HG03280 (cell line): ENCODE results near the gene HOOK1.
"Not testable (repeated sequence)": the region's sequence is repeated elsewhere in the genome, so short reads cannot be mapped to it uniquely, and the experiment has no call there.

Source experiments
- ATAC-seq: cut with Tn5 transposase; IDR thresholded peaks from one replicate; pipeline ENCODE4 v1.9.1; 2021; ENCODE audit warnings: mild to moderate bottlenecking, moderate library complexity; ENCODE audit not compliant: unreplicated experiment

HOOK1 gene

DNA sequence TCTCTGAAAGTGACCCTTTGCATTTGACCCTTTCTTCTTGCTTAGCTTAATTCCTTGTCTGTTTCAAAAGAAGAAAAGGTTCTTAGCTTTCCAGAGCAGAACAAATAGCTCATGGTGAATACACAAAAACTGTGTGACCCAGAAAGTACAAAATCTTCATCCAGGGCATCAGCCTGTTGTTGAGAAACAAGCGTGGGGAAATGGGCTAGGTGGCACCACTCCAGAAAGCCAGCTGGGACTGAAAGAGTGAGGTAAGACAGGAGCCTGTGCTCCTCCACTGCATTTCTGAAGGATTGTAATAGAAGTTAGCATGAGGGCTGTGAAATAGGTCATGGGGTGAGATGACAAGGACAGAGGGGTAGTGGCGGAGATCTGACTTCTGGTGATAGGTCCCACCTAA is 66.0 kb downstream of the HOOK1 start:
- ATAC-seq, result no peak

DNA sequence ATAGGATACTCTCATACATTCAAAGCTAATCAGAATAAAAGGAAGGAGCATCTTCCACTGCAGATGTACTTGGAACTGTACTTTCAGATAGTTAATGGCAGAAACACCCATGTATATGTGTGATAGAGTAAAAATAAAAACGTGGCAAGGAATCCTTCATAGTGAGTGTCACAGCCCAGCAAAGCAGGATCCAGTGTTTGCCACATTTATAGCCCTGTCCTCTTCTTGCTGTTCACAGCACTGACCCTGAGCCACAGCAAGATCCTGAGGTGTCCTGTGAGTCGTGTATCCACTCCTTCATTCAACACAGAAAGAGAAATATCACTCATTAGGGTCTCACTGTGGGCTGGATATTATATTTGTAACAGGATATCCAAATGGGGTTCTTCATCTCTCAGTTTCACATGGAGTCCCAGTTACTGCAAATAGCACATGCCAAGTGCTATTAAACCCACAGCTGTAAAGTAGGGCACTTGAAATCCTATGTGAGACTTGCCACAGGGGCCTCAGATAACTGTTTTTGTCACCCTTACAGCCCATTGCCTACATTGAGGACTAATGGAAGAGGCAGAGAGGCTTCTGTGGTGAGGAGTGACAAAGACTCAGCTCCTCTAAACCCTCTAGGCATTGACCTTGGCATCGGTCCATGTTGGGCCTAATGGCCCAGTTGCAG is 70.5 kb downstream of the HOOK1 start:
- ATAC-seq, result no peak

DNA sequence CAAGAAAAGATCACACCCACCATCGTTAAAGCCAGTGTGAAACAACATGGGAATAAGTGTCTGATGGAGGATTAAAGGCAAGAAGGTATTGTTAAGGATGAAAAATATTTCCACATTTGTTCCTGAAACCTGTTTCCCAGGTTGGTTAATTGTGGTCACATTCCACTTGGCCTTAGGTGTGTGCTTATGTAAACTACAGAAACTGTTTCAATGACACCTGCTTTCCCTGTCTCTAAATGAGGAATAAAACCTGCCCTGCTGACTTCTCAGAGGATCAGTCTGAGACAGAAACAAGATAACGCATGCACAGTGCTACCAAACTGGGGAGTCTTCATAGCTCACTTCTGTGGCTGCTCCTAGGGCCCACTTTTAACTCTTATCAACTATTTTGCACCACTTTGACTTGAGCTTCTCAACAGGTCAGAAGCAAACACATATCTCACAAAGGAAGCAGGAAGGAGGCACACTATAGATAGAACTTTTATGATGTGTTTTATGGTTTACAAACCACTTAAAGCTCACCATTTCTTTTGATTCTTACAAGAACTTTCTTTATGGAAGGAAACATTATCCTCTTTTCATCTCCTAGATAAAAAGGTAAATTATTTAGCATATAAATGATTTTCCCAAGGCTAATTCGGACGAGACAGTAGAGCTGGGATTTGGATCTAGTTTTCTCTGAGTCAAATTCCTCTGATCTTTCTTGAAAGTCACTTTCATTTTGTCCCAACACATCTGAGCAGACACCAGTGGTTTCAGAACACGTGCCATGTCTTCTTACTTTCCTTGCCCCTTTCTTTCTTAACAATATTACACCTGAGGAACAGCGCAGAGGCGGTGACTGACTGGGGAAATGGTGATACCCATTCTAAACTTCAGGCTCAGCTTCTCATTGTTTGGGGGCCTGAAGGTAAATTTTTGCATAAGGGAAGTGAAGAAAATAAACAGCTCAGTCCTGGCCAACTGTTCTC is 78.4 kb downstream of the HOOK1 start:
- no peak for ATAC-seq

DNA sequence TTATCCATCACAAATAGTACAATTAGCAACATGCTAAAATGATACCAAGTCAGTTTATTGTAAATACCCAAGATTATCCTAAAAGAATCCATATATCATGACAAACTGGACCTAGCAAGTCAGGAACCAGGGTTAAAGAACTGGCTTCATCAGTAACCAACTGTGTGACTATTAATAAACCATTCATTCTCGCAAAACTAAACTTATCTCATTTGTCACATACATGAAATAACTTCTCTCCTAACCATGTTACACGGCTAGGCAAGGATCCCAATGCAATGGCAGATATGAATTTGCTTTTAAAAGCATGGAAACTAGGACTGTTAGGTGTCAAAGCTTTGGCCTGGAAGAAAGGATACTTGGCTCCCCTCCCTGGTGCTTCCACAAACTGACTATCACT is 82.4 kb downstream of the HOOK1 start:
- no peak for ATAC-seq

DNA sequence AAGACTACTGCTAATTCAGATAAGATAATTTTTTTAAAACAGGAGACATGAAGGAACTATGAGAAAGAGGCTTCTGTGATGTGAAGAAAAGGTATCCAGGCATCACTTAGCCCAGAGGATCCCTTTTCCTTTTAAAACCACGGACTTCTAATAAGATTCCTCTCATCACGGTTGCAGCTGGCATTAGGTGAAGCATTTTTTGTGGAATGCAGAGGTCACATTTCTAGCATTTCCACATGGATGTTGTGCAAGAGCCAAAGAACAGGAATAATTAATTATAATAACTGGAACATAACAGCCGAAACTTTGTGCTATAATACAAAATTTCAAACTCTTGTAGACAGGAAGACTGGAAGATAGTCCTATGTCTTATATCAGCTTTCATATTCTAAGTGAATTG is 84.2 kb downstream of the HOOK1 start:
- no peak for ATAC-seq

DNA sequence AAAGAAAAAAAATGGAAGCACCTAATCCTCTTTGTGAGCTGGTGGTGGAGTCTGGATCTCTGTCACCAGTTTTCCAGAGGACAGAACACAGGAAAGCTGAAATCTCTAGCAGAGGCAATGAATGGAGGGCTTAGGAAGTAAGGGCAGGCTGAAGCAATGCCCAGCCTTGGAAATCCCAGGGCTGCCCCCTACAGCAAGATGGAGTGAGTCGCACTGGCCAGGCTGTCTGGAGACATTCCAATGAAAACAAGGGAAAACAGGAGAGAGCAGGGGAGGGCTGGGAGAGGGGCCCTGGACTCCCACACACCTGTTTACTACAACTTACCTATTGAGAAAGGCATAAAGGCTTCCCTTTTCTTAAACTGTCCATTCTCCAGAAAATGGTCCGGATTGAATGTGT is 85.9 kb downstream of the HOOK1 start:
- ATAC-seq, result no peak

DNA sequence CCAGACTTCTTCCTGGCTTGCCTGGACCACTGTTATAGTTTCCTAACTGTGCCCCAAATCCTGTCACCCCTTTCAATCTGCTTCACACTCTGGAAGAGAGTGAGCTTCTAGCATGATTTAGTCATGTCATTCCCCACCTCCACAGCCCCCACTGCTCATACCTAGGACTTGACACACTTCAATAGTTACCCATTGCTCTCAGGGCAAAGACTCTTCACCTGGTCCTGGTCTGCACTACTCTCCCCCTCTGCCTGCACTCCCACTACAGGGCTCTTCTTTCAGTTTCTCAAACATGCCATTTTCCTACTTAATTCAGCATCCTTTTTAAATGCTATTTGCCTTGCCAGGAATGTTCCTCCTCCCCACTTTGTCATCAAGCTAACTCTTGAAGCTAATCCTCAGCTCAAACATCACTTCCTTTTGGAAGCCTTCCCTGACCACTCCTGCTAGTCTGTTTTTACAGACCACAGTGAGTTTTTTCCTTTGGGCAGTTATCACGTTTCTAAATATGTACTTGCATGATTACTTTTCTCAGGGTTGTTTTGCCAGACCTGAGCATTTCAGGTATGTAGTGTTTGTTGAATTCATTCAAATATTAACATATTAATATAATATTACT is 87.1 kb downstream of the HOOK1 start:
- no peak for ATAC-seq

DNA sequence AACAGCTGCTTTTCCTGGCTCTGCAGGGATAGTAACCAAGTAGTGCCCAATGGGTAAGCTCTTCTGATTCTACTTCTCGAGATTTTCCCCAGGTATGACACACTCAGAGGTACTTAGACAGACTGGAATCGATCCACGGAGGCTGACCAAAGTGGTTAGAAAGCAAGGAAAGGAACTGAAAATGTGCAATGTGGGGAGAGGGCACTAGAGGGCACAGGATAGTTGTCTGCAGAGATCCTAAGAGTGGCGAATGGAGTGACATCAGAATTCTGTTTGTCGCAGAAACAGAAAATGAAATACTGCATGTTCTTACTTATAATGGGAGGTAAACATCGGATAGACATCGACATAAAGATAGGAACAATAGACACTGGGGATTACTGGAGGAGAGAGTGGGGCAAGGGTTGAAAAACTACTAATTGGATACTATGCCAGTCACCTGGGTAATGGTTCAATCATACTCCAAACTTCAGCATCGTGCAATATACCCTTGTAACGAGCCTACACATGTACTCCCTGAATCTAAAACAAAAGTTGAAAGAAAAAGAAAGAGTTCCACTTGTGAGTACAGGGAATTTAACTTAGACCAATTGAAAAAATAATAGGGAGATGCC is 88.5 kb downstream of the HOOK1 start:
- ATAC-seq, result peak; percentile 72

DNA sequence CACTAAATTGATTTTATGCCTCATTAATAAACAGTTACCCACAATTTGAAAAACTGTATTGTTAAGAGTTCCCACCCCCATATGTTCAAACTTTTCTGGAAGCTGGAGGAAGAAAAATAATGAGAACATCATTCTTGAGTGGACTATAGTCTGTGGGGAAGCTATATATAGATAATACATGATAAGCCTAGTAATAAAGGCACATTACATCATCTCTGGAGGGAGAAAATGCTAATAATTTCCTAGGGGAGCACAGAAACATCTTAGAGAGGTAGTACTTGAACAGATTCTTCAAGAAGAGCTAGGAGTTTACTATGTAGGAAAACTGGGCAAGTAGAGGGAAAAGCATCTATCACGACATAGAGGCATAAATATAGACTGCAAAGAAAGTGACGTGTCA is 92.2 kb downstream of the HOOK1 start:
- no peak for ATAC-seq

DNA sequence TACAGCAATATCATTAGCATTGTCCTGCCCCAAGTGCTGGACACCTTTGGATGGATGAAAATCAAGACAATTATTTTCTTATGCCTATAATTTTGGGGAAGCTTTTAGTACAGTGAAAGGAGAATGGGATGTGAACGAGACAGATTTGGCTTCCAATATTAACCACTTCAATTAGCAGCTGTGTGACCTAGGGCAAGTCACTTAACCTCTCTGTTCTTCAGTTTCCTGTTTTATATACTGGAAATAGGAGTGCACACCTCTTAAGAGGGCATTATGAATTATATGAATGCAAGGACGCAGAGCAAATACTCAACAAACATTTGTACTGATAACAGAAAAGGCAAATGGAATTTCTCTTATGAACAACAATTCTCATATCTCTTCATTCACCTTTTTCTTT is 93.3 kb downstream of the HOOK1 start:
- ATAC-seq, result no peak

DNA sequence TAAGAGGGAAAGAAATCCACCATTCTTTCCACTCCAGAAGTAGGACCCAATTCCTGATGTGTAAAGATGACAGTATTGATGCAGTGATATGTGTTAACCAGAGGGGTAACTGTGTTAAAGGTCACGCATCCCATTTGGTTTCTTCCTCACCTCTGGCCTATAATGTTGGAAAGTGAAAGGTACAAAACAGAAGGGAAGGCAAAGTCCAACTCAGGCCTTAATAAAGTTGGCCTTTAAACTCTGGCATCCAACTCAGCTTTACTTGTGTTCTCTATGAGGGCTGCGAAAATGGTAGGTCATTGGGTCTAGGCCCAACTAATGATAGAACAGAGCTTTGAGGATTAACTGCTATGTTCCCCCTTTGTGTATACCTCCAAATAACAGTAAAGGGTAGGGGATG is 93.9 kb downstream of the HOOK1 start:
- ATAC-seq, result no peak

DNA sequence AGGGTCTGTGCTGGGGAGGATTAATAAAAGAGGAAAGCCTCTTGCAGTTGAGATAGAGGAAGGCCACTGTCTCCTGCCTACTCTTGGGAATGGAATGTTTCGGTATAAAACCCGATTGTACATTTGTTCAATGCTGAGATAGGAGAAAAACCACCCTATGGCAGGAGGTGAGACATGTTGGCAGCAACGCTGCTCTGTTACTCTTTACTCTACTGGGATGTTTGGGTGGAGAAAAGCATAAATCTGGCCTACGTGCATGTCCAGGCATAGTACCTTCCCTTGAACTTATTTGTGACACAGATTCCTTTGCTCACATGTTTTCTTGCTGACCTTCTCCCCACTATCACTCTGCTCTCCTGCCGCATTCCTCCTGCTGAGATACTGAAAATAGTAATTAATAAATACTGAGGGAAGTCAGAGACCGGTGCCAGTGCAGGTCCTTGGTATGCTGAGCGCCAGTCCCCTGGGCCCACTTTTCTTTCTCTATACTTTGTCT is 100.1 kb downstream of the HOOK1 start:
- ATAC-seq, result not testable (repeated sequence)

DNA sequence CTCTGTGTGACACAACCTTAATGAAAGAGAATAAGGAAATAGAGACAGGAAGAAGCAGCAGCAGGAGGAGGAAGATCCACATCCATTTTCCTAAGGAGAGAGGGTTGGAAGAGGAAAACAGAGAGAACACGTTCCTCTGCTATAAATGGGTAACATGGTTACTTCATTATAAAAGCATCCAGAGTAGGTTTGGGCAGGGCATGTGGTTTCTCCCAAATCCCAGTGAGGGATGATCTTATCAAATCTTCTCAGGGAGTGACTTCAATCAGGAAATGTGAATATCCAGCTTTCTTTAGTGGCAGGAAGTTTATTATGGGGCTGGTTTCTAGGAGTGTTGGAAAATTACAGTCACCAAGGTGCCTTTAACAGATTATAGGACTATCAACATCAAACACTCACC is 100.8 kb downstream of the HOOK1 start:
- ATAC-seq, result no peak

DNA sequence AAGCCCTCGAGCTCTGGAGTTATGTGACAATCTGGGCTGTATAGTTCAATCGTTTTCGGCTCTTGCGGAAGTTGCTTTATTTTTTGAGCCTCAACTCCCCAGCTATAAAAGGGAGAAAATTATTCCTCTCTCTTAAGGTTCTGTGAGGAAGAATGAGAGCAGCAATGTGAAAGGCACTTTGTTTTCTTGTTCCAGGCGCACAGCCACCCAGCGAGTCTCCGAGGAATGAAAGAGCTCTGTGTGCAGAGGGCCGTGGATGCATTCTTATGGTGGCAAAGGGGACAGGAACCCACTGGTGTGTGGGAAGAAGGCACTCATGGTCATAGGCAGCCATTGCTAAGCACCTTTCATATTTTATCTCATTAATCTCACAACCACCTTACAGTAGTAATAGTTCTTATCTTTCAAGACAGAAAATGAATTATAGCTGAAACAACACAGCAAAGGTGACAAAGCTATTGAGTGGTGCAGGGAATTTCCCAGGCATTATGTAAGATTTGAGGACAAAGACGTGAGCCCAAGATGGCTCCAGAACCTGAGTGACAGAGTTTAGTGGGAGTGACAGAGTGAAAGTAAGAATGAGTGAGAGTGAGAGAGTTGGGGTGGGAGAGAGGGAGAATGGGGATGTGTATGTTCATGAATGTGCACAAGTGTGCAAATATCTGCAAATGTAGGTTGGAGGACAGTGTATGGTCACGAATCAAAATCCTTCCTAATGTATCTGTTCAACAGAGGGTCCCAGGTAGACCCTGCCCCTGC is 102.5 kb downstream of the HOOK1 start:
- ATAC-seq, result no peak

DNA sequence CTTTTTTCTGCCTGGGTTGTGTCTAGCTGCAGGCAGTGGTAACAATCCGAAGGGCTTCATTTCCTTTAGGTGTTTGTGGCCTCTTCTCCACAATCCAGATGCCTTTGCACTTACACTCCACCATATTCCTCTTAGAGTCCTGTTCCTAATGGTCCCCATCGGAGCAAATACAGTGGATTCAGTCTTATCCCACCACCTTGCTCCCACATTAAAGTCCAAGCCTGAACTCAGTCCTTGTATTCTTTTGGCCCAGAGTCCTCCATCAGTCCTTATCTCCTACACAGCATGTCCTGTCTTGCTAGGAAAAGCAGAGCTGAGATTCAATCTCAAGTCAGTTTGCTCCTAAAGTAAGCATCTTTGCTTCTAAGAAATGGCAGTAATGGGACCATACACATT is 103.0 kb downstream of the HOOK1 start:
- no peak for ATAC-seq

DNA sequence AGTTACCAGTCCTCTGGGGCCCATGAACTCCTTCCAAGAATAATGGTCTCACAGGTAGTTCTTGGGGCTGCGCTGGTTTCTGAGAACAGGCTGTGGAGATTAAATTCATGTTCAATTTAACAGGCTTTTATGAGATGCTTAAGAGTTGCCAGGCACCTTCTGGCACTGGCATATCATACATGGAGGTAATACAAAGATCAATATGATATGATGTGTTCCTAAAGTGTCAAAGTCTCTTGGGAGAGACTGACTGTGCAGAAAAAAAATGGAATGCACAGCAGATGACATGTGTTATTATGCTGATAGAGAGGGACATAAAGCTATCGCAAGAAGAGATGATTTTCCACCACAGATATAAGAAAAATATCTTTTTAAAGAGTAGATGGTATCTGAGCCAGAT is 105.0 kb downstream of the HOOK1 start:
- ATAC-seq, result no peak

DNA sequence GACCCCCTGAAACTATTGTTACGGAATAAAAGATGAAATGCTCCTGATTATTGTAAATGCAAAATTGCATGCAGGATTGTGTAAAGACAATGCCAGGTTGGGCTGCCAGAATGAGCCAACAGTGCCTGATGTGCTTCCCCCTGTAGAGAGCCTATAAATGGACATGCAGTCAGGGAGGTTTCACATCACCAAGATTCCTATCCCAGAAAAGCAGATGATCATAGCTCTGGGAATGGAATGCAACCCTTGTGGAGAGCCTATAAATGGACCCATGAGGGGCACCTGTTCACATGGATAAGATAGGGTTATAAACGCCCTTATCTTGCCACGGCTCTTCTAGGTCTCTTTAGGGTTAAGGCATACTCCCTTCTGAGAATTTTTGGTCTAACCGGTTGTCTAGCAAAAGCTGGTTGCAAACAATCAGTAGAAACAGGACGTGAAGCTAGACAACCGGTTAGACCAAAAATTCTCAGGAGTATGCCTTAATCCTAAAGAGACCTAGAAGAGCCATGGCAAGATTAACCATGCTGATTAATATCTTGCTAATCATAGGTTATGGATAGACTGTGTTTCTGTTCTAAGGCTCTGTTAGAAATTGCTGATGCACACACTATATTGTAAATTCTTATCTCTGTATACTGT is 106.6 kb downstream of the HOOK1 start:
- ATAC-seq, result not testable (repeated sequence)

DNA sequence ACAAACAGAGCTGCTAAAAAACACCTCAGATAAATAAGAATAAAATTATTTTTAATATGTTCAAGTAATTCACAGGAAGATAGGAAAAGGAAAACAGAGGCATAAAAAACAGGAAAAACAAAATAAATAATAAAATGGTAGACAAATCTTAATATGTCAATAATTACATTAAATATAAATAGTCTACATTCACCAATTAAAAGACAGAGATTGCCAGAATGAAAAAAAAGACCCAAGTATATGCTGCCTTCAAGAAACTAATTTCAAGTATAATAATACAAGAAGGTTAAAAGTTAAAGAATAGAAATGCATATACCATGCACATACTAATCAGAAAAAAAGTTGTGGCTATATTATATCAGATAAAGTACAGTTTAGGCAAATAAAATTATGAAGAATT is 109.9 kb downstream of the HOOK1 start:
- ATAC-seq, result no peak
